Measurements from ENCODE around the gene SLC5A2. TPM values are rescaled to one million over a fixed set of nuclear protein-coding genes. Genes with fewer than 3 reads are reported as not detected.
"Not testable (repeated sequence)": the region's sequence is repeated elsewhere in the genome, so short reads cannot be mapped to it uniquely, and the experiment has no call there.

Gene SLC5A2
- total RNA-seq, 2 experiments from 2014 or later, result not detected

- DNase-seq, result no peak
- H3K4me1 Mint-ChIP-seq, result no peaks in the 10 kb centered on the region
- H3K9me3 Mint-ChIP-seq (ENCODE audit: low read depth), result peaks cover 3% of the 10 kb centered on the region
- peaks cover 34% of the 10 kb centered on the region for H3K27me3 Mint-ChIP-seq
- no peak for ATAC-seq
- no peak overlapping the region for H3K27ac Mint-ChIP-seq
- H3K4me3 Mint-ChIP-seq, result no peak overlapping the region
- H3K36me3 Mint-ChIP-seq, result peaks cover 3% of the 10 kb centered on the region
- CTCF ChIA-PET, result no interaction called here
Measured at GRCh38 chr16:31537362-31538242, 54.7 kb downstream of the SLC5A2 start.

- H3K27me3 Mint-ChIP-seq, result peaks cover 34% of the 10 kb centered on the region
- ATAC-seq; H3K36me3 Mint-ChIP-seq; DNase-seq; H3K9me3 Mint-ChIP-seq (ENCODE audit: low read depth); CTCF ChIA-PET; H3K27ac Mint-ChIP-seq; H3K4me1 Mint-ChIP-seq; H3K4me3 Mint-ChIP-seq: not testable (repeated sequence)
Measured at GRCh38 chr16:31538243-31538598, 55.3 kb downstream of the SLC5A2 start.

- H3K4me3 Mint-ChIP-seq; CTCF ChIA-PET; ATAC-seq; DNase-seq; H3K36me3 Mint-ChIP-seq; H3K9me3 Mint-ChIP-seq (ENCODE audit: low read depth); H3K4me1 Mint-ChIP-seq; H3K27ac Mint-ChIP-seq: not testable (repeated sequence)
- H3K27me3 Mint-ChIP-seq, result peaks cover 31% of the 10 kb centered on the region
Measured at GRCh38 chr16:31539762-31540161, 56.8 kb downstream of the SLC5A2 start.

Other genes starting within 250 kb of the SLC5A2 start
- gene ITGAM, start 223.1 kb upstream of the SLC5A2 start, total RNA-seq, result 10 to 100 TPM in 1 of 2 experiments, 1 to 10 TPM in 1; 8.0 to 24.1 TPM
- 10 to 100 TPM; 56.8 to 62.0 TPM for gene ITGAX, start 127.9 kb upstream of the SLC5A2 start, total RNA-seq
- under 1 TPM; 0.09 to 0.23 TPM for gene ITGAD, start 89.8 kb upstream of the SLC5A2 start, total RNA-seq
- gene COX6A2, start 54.8 kb upstream of the SLC5A2 start, total RNA-seq, result not detected
- under 1 TPM; 0.16 to 0.29 TPM for gene ZNF843, start 40.3 kb upstream of the SLC5A2 start, total RNA-seq
- gene ARMC5, start 23.6 kb upstream of the SLC5A2 start, total RNA-seq, result 10 to 100 TPM; 19.2 to 22.2 TPM
- 1 to 10 TPM in 1 of 2 experiments, under 1 TPM in 1; 0.67 to 1.0 TPM for gene TGFB1I1, start 11.0 kb upstream of the SLC5A2 start, total RNA-seq
- gene RUSF1, start 25.3 kb downstream of the SLC5A2 start, total RNA-seq, result 10 to 100 TPM; 32.8 to 37.7 TPM
- gene AHSP, start 44.8 kb downstream of the SLC5A2 start, total RNA-seq, result not detected

Measured in activated CD8-positive, alpha-beta memory T cell treated with anti-CD3 and anti-CD28 coated beads, Interleukin-2, amount 10 ng/mL, durations not matched to agents 7 days and 5 days (primary cell).